A549 (cell line): ENCODE data around the gene TMEM273. TPM values are rescaled to one million over a fixed set of nuclear protein-coding genes. Genes with fewer than 3 reads are reported as not detected.

Experiments
- ATAC-seq, 2 experiments: fragments of 200-7000 bp in 1 of 2; fragments of >200 bp in 1 of 2; cut with Nextera tagmentation in 1 of 2; cut with Tn5 transposase in 1 of 2; 3 replicates each; pipeline versions ENCODE4 v1.8.0 to v1.9.1; 2018 to 2020; ENCODE audit warnings: mild to moderate bottlenecking in 1 of 2, moderate library complexity in 1 of 2
- CTCF ChIA-PET: fragments of 300-600 bp; sonication (Branson Sonifier 250); formaldehyde crosslinking; extraction: SDS; loops from one replicate; lab custom pipeline; 2021; ENCODE audit warnings: antibody characterized with exemption, inconsistent platforms; lab: Yijun Ruan, JAX
- POLR2A ChIA-PET: fragments of 350-600 bp; formaldehyde crosslinking; extraction: SDS; loops from one replicate; lab custom pipeline; 2021; ENCODE audit warnings: antibody characterized with exemption, inconsistent platforms; lab: Yijun Ruan, JAX
- DNase-seq, 2 experiments: peaks; one replicate each; pipeline versions ENCODE4 v3.0.0 to v3.0.0-alpha.2; 2011 to 2016; ENCODE audit warnings: low read depth in 1 of 2, low spot score in 1 of 2
- FAIRE-seq: peaks from 2 replicates; lab custom pipeline; 2011; peaks lifted over from hg19 to GRCh38; lab: Jason Lieb, UNC
- H3K27ac ChIP-seq, 2 experiments: fragments of >200 bp; sonication (Bioruptor Twin); formaldehyde crosslinking; 3 replicates each; pipeline ENCODE4 v1.5.1; 2016 to 2017
- H3K4me1 ChIP-seq: fragments of >200 bp; sonication (Bioruptor Twin); formaldehyde crosslinking; 3 replicates; pipeline ENCODE4 v1.6.1; 2016
- H3K4me2 ChIP-seq: fragments of >200 bp; sonication (Bioruptor Twin); formaldehyde crosslinking; 3 replicates; pipeline ENCODE4 v1.6.1; 2016
- H3K4me3 ChIP-seq: fragments of >200 bp; sonication (Bioruptor Twin); formaldehyde crosslinking; 3 replicates; pipeline ENCODE4 v1.5.1; 2016
- H3K9me3 ChIP-seq: fragments of >200 bp; sonication (Bioruptor Twin); formaldehyde crosslinking; 3 replicates; pipeline ENCODE4 v1.6.1; 2016
- ATOH8 ChIP-seq: fragments of 250-450 bp; sonication (Bioruptor Pico); IDR thresholded peaks from 2 replicates; pipeline ENCODE4 v1.5.0; 2020; ENCODE audit warnings: low read depth, mild to moderate bottlenecking, moderate library complexity
- CTCF ChIP-seq: fragments of >200 bp; sonication (Bioruptor Twin); formaldehyde crosslinking; IDR thresholded peaks from 3 replicates; pipeline ENCODE4 v1.5.1; 2016
- EP300 ChIP-seq, 2 experiments: fragments of >200 bp; sonication (Bioruptor Twin); formaldehyde crosslinking; IDR thresholded peaks; 2 replicates in 1 of 2; 3 replicates in 1 of 2; pipeline ENCODE4 v1.6.1; 2016 to 2017
- ESRRA ChIP-seq: fragments of 150-350 bp; IDR thresholded peaks from 2 replicates; pipeline ENCODE4 v1.6.1; 2014; ENCODE audit warnings: mild to moderate bottlenecking, low read length, borderline replicate concordance
- FOXS1 ChIP-seq: fragments of 250-450 bp; sonication (Bioruptor Pico); IDR thresholded peaks from 2 replicates; pipeline ENCODE4 v1.5.0; 2020; ENCODE audit warnings: mild to moderate bottlenecking, moderate library complexity
- HDAC2 ChIP-seq: fragments of 200-600 bp; sonication (generic); IDR thresholded peaks from 2 replicates; pipeline ENCODE4 v1.6.1; 2016
- HOXA7 ChIP-seq: fragments of 250-450 bp; sonication (Bioruptor Pico); IDR thresholded peaks from 2 replicates; pipeline ENCODE4 v1.5.0; 2020; ENCODE audit warnings: mild to moderate bottlenecking, moderate library complexity
- MAFK ChIP-seq: fragments of 450-650 bp; IDR thresholded peaks from 2 replicates; pipeline ENCODE4 v1.6.1; 2014; ENCODE audit not compliant: partially characterized antibody
- MAX ChIP-seq: IDR thresholded peaks from 2 replicates; pipeline ENCODE4 v1.6.1; 2012
- MYC ChIP-seq: IDR thresholded peaks from 2 replicates; pipeline ENCODE4 v1.6.1; 2012; ENCODE audit warnings: mild to moderate bottlenecking, inconsistent platforms, low read length, improper control_type of control experiment, borderline replicate concordance
- NFE2L2 ChIP-seq: fragments of 150-350 bp; conservative IDR thresholded peaks from 2 replicates; pipeline ENCODE4 v1.6.1; 2014; ENCODE audit warnings: low read length
- NR3C1 ChIP-seq: fragments of >200 bp; sonication (Bioruptor Twin); formaldehyde crosslinking; IDR thresholded peaks from 3 replicates; pipeline ENCODE4 v1.6.1; 2017
- POLR2A ChIP-seq: IDR thresholded peaks from 2 replicates; pipeline ENCODE4 v1.6.1; 2012; ENCODE audit warnings: mild to moderate bottlenecking, low read length
- RAD21 ChIP-seq, 2 experiments: fragments of >200 bp in 1 of 2; sonication (Bioruptor Twin) in 1 of 2; formaldehyde crosslinking in 1 of 2; IDR thresholded peaks in 1 of 2; conservative IDR thresholded peaks in 1 of 2; 2 replicates in 1 of 2; 3 replicates in 1 of 2; pipeline ENCODE4 v1.6.1; 2012 to 2018; ENCODE audit warnings: inconsistent platforms in 1 of 2
- RARB ChIP-seq: fragments of 250-450 bp; sonication (Bioruptor Pico); IDR thresholded peaks from 2 replicates; pipeline ENCODE4 v1.8.0; 2021; ENCODE audit warnings: mild to moderate bottlenecking, moderate library complexity
- RNF2 ChIP-seq: fragments of 200-600 bp; sonication (generic); IDR thresholded peaks from 2 replicates; pipeline ENCODE4 v1.6.1; 2016; ENCODE audit warnings: low read depth, mild to moderate bottlenecking, antibody characterized with exemption, moderate library complexity, borderline replicate concordance
- SMC3 ChIP-seq: fragments of >200 bp; sonication (Bioruptor Twin); formaldehyde crosslinking; IDR thresholded peaks from 3 replicates; pipeline ENCODE4 v1.6.1; 2018; ENCODE audit warnings: inconsistent platforms
- TFCP2L1 ChIP-seq: fragments of 250-450 bp; sonication (Bioruptor Pico); IDR thresholded peaks from 2 replicates; pipeline ENCODE4 v1.5.0; 2021; ENCODE audit warnings: mild to moderate bottlenecking
- USF2 ChIP-seq: fragments of 450-650 bp; IDR thresholded peaks from 2 replicates; pipeline ENCODE4 v1.6.1; 2014; ENCODE audit warnings: antibody characterized with exemption
- ZFP36 ChIP-seq: fragments of 450-650 bp; IDR thresholded peaks from 2 replicates; pipeline ENCODE4 v1.6.1; 2014; ENCODE audit warnings: borderline replicate concordance; ENCODE audit not compliant: partially characterized antibody
- ZNF302 ChIP-seq: fragments of 250-450 bp; sonication (Bioruptor Pico); IDR thresholded peaks from 2 replicates; pipeline ENCODE4 v1.9.0; 2021; ENCODE audit warnings: inconsistent platforms, mild to moderate bottlenecking, moderate library complexity
- ZSCAN20 ChIP-seq: fragments of 250-450 bp; sonication (Bioruptor Pico); IDR thresholded peaks from 2 replicates; pipeline ENCODE4 v1.8.0; 2022; ENCODE audit warnings: mild to moderate bottlenecking, moderate library complexity
- WGBS: methylation state at CpG from one replicate; pipeline ENCODE4 v1.1.6; 2017; ENCODE audit errors: missing lambda C conversion rate; 5-methylcytosine and 5-hydroxymethylcytosine counted together
- polyA plus RNA-seq, 4 experiments: library from polyadenylated mRNA; depleted of rRNA in 3 of 4; stranded (reverse); fragments of >200 nt; fragmentation: RNase III in 1 of 4; extraction: RNeasy Plus Mini Kit Qiagen cat#74134 plus additional on column Dnase treatment in 1 of 4; gene quantifications; 2 replicates in 3 of 4; 3 replicates in 1 of 4; pipeline ENCODE4 v1.2.3, GENCODE V29; 2011 to 2017

Gene TMEM273
- polyA plus RNA-seq, 2 of the 4 experiments (the other 2 are of a cell fraction), result not detected

GRCh38 chr10:49144058-49144720, 44.0 kb downstream of the TMEM273 start:
- no peak for FAIRE-seq
- Histone ChIP-seq H3K9me3 (no peaks in the 10 kb centered on the region; the same call in 2 of the 3 replicates), H3K27ac (no peak overlapping the region), H3K4me3 (no peak overlapping the region), H3K4me1 (peaks cover 16% of the 10 kb centered on the region), H3K4me2 (no peak overlapping the region)
- no peak for DNase-seq
- ChIA-PET POLR2A (no interaction called here), CTCF (no interaction called here)
- no peak for ATAC-seq
- TF ChIP-seq MYC (no peak), SMC3 (no peak), HDAC2 (no peak)
- WGBS, result 29% methylated on average over 2 of the region's 2 CpGs

GRCh38 chr10:49143249-49143648, 44.9 kb downstream of the TMEM273 start:
- TF ChIP-seq NR3C1 (no peak), ZFP36 (no peak), MYC (no peak), CTCF (no peak), EP300 (IDR thresholded peaks at IDR 0.05) (no peak), ATOH8 (CRISPR knock-in tag) (no peak), RNF2 (no peak), ESRRA (no peak), HOXA7 (CRISPR knock-in tag) (no peak), USF2 (no peak), POLR2A (no peak), MAX (no peak), NFE2L2 (no peak), RAD21 (conservative IDR thresholded peaks at IDR 0.05 in 1 of 2, IDR thresholded peaks at IDR 0.05 in 1 of 2) (no peak), RARB (CRISPR knock-in tag) (no peak), FOXS1 (CRISPR knock-in tag) (no peak), ZNF302 (CRISPR knock-in tag) (no peak), MAFK (no peak), ZSCAN20 (CRISPR knock-in tag) (no peak), TFCP2L1 (CRISPR knock-in tag) (no peak)
- TF ChIP-seq, all 56 proteins: peak for 0
- no peak overlapping the region for H3K27ac ChIP-seq
- POLR2A ChIA-PET, result no interaction called here
- H3K4me3 ChIP-seq, result no peak overlapping the region
- no peak for DNase-seq
- H3K4me2 ChIP-seq, result no peak overlapping the region
- H3K4me1 ChIP-seq, result peaks cover 18% of the 10 kb centered on the region
- no peak for ATAC-seq
- CTCF ChIA-PET, result no interaction called here
- H3K9me3 ChIP-seq, result no peaks in the 10 kb centered on the region; the same call in 2 of the 3 replicates
- no peak for FAIRE-seq
